Endothelial cell of umbilical vein (primary cell): ENCODE measurements around the gene DCP2. TPM values are rescaled to one million over a fixed set of nuclear protein-coding genes. Genes with fewer than 3 reads are reported as not detected.

ENCODE experiments used
- BruUV-seq: library from RNA; stranded (reverse); fragments of 400-500 nt; replicated peaks from 2 replicates; lab custom pipeline; 2021; lab: Mats Ljungman, UMichigan
- CTCF ChIA-PET: fragments of 300-600, 350-600 bp; sonication (Branson Sonifier 250); formaldehyde crosslinking; loops from one replicate; lab custom pipeline; 2021; ENCODE audit warnings: antibody characterized with exemption, inconsistent platforms; lab: Charles Lee
- POLR2A ChIA-PET: fragments of 300-600, 350-600 bp; sonication (Branson Sonifier 250); formaldehyde crosslinking; loops from one replicate; lab custom pipeline; 2021; ENCODE audit warnings: antibody characterized with exemption, inconsistent platforms; lab: Charles Lee
- DNase-seq: peaks from one replicate; pipeline ENCODE4 v3.0.0-alpha.2; 2011; ENCODE audit warnings: low read depth, low spot score
- FAIRE-seq: peaks from 2 replicates; lab custom pipeline; 2011; peaks lifted over from hg19 to GRCh38; lab: Jason Lieb, UNC
- H2AFZ ChIP-seq: 2 replicates; pipeline ENCODE4 v1.6.0; 2012; ENCODE audit warnings: low read depth, low read length, control low read depth, inconsistent platforms
- H3K27ac ChIP-seq: 2 replicates; pipeline ENCODE4 v1.5.1; 2011; ENCODE audit warnings: low read depth, mild to moderate bottlenecking, control low read depth, low read length, moderate library complexity; ENCODE audit not compliant: insufficient read depth
- H3K27me3 ChIP-seq, 2 experiments: 2 replicates each; pipeline versions ENCODE4 v1.6.0 to v1.6.1; 2011; ENCODE audit warnings: low read length in 2 of 2, mixed read lengths in 1 of 2; ENCODE audit not compliant: control insufficient read depth in 2 of 2, insufficient read depth in 2 of 2
- H3K36me3 ChIP-seq, 2 experiments: 2 replicates in 1 of 2; 3 replicates in 1 of 2; pipeline ENCODE4 v1.5.1; 2011; ENCODE audit warnings: low read length in 2 of 2, mild to moderate bottlenecking in 1 of 2, moderate library complexity in 1 of 2; ENCODE audit not compliant: control insufficient read depth in 2 of 2, insufficient read depth in 2 of 2; ENCODE audit errors: extremely low read depth in 1 of 2
- H3K4me1 ChIP-seq: 3 replicates; pipeline ENCODE4 v1.5.1; 2011; ENCODE audit warnings: mild to moderate bottlenecking, low read length; ENCODE audit not compliant: control insufficient read depth, insufficient read depth; ENCODE audit errors: extremely low read depth
- H3K4me2 ChIP-seq: 2 replicates; pipeline ENCODE4 v1.6.1; 2011; ENCODE audit warnings: low read length, control low read depth, mixed read lengths; ENCODE audit not compliant: insufficient read depth
- H3K4me3 ChIP-seq, 3 experiments: fragments of 200-600 bp in 1 of 3; sonication (generic), shearing (Covaris generic) in 1 of 3; replicated peaks in 1 of 3; 2 replicates each; pipeline ENCODE4 v1.5.1; 2011 to 2016; ENCODE audit warnings: control low read depth in 3 of 3, low read length in 3 of 3, mild to moderate bottlenecking in 2 of 3, inconsistent platforms in 1 of 3, low read depth in 1 of 3, moderate library complexity in 1 of 3; ENCODE audit not compliant: insufficient read depth in 1 of 3
- H3K79me2 ChIP-seq: 2 replicates; pipeline ENCODE4 v1.6.0; 2012; ENCODE audit warnings: low read length, inconsistent platforms; ENCODE audit not compliant: control insufficient read depth, insufficient read depth
- H3K9ac ChIP-seq: replicated peaks from 2 replicates; pipeline ENCODE3; 2011; ENCODE audit warnings: low read length, control low read depth; ENCODE audit not compliant: insufficient read depth; ENCODE audit errors: extremely low read depth
- H3K9me1 ChIP-seq: replicated peaks from 3 replicates; pipeline ENCODE4 v1.6.0; 2011; ENCODE audit warnings: mild to moderate bottlenecking, low read length; ENCODE audit not compliant: control insufficient read depth, insufficient read depth; ENCODE audit errors: extremely low read depth
- H3K9me3 ChIP-seq: replicated peaks from 2 replicates; pipeline ENCODE4 v1.5.1; 2012; ENCODE audit warnings: low read length, inconsistent platforms; ENCODE audit not compliant: control insufficient read depth, insufficient read depth
- H4K20me1 ChIP-seq: replicated peaks from 2 replicates; pipeline ENCODE3; 2011; ENCODE audit warnings: mild to moderate bottlenecking, low read length; ENCODE audit not compliant: control insufficient read depth, insufficient read depth; ENCODE audit errors: extremely low read depth
- CTCF ChIP-seq, 2 donors: IDR thresholded peaks; 1 replicate in 1 of 2; 2 replicates in 1 of 2; pipeline ENCODE4 v1.5.1; 2011; ENCODE audit warnings: low read length in 2 of 2, mild to moderate bottlenecking in 2 of 2, moderate library complexity in 2 of 2, control low read depth in 1 of 2, inconsistent platforms in 1 of 2, low read depth in 1 of 2; ENCODE audit not compliant: insufficient read depth in 1 of 2; ENCODE audit errors: extremely low read depth in 1 of 2
- EZH2 ChIP-seq: IDR thresholded peaks from 2 replicates; pipeline ENCODE4 v1.6.1; 2012; ENCODE audit warnings: borderline replicate concordance, low read depth, mild to moderate bottlenecking, moderate library complexity, low read length, inconsistent platforms; ENCODE audit not compliant: severe bottlenecking
- FOS ChIP-seq: IDR thresholded peaks from 2 replicates; pipeline ENCODE4 v1.6.1; 2011; ENCODE audit warnings: mild to moderate bottlenecking, low read length, moderate library complexity, borderline replicate concordance; ENCODE audit not compliant: insufficient read depth
- GATA2 ChIP-seq: IDR thresholded peaks from 2 replicates; pipeline ENCODE4 v1.7.0; 2011; ENCODE audit warnings: low read depth, mild to moderate bottlenecking, moderate library complexity, mixed read lengths, low read length; ENCODE audit not compliant: insufficient read length, insufficient read depth
- JUN ChIP-seq: IDR thresholded peaks from 2 replicates; pipeline ENCODE4 v1.6.1; 2011; ENCODE audit warnings: borderline replicate concordance, low read depth; ENCODE audit not compliant: insufficient read length, insufficient read depth
- MAX ChIP-seq: IDR thresholded peaks from 2 replicates; pipeline ENCODE4 v1.6.1; 2011; ENCODE audit not compliant: insufficient read depth, insufficient read length
- MYC ChIP-seq: IDR thresholded peaks from one replicate; pipeline ENCODE4 v1.6.1; 2011; ENCODE audit warnings: mild to moderate bottlenecking, low read depth, low read length
- POLR2A ChIP-seq: IDR thresholded peaks from 2 replicates; pipeline ENCODE4 v1.6.1; 2012; ENCODE audit warnings: low read depth, mild to moderate bottlenecking, control low read depth, low read length
- POLR2AphosphoS5 ChIP-seq: IDR thresholded peaks from 2 replicates; pipeline ENCODE4 v1.6.1; 2012; ENCODE audit warnings: low read depth, mild to moderate bottlenecking, control low read depth, low read length, moderate library complexity; ENCODE audit not compliant: insufficient read depth
- dilution Hi-C: fragments of 300-500 bp; cut with MboI; formaldehyde crosslinking; loops from one replicate; pipeline ENCODE4 v1.15.0; 2019; ENCODE audit warnings: low sequenced_read_pairs; ENCODE audit not compliant: extremely low pct_ligation_motif_present
- intact Hi-C: fragments of 100-400 bp; cut with micrococcal nuclease; formaldehyde crosslinking; loops from one replicate; pipeline ENCODE4 v1.10.0; 2022
- polyA plus RNA-seq, 4 experiments: library from polyadenylated mRNA; depleted of rRNA in 3 of 4; stranded (reverse) in 3 of 4; unstranded in 1 of 4; fragments of >200 nt; gene quantifications; 2 replicates each; pipeline versions ENCODE4 v1.2.1 to v1.2.3, GENCODE V29; 2011 to 2012; ENCODE audit warnings: missing spikeins in 1 of 4
- total RNA-seq: library from RNA; stranded (reverse); gene quantifications from 2 replicates; pipeline ENCODE4 v1.2.3, GENCODE V29; 2021

The DCP2 gene
- total and polyA plus RNA-seq, 2 donors (not counting 3 experiments of a cell fraction or from before 2014, with no cell fraction given): 11.3 to 60.0 TPM

GRCh38 chr5:113034182-113034773 is 57.7 kb downstream of the DCP2 start:
- BruUV-seq: no TSS peak
- TF ChIP-seq JUN: no peak
- TF ChIP-seq GATA2: no peak
- TF ChIP-seq MYC: no peak
- no peak for TF ChIP-seq POLR2AphosphoS5
- no peak for TF ChIP-seq POLR2A
- TF ChIP-seq EZH2: no peak
- TF ChIP-seq FOS: no peak
- no peak overlapping the region for H3K4me3 ChIP-seq
- H3K9me1 ChIP-seq: no peaks in the 10 kb centered on the region
- dilution Hi-C loops: no loop called here
- no peak overlapping the region for H3K4me2 ChIP-seq
- no peaks in the 10 kb centered on the region for H3K36me3 ChIP-seq
- H4K20me1 ChIP-seq: no peaks in the 10 kb centered on the region
- FAIRE-seq (no peak), DNase-seq (no peak)
- intact Hi-C loops: no loop called here
- CTCF ChIA-PET: interaction anchor here (1.3 to 2.0 kb wide), 2 partner anchors 38 to 296 kb away, joined by 5 to 8 read pairs; no protein-coding TSS in a partner anchor
- no peaks in the 10 kb centered on the region for H3K79me2 ChIP-seq
- no peaks in the 10 kb centered on the region for H3K4me1 ChIP-seq
- H3K27ac ChIP-seq: no peak overlapping the region
- POLR2A ChIA-PET: no interaction called here
- H3K9ac ChIP-seq: no peak overlapping the region
- no peaks in the 10 kb centered on the region for H3K9me3 ChIP-seq
- no peak overlapping the region for H2AFZ ChIP-seq
- no peaks in the 10 kb centered on the region for H3K27me3 ChIP-seq

- CTCF ChIA-PET: interaction anchor here (2.0 kb wide), 1 partner anchor 39 kb away, joined by 8 read pairs; no protein-coding TSS in a partner anchor
- H4K20me1 ChIP-seq: no peaks in the 10 kb centered on the region
- no peaks in the 10 kb centered on the region for H3K4me1 ChIP-seq
- no TSS peak for BruUV-seq
- H3K4me2 ChIP-seq: no peak overlapping the region
- DNase-seq (no peak), FAIRE-seq (no peak)
- H3K9ac ChIP-seq: no peak overlapping the region
- dilution Hi-C loops: no loop called here
- TF ChIP-seq EZH2 (no peak), CTCF (IDR thresholded peaks at IDR 0.05; ENCODE audit: extremely low read depth in 1 of 2, insufficient read depth in 1 of 2, low read depth in 1 of 2, low read length in 2 of 2) (no peak), MYC (no peak), POLR2AphosphoS5 (no peak), JUN (no peak), POLR2A (no peak), GATA2 (no peak), FOS (no peak), MAX (no peak)
- no peak overlapping the region for H2AFZ ChIP-seq
- intact Hi-C loops: no loop called here
- no peaks in the 10 kb centered on the region for H3K9me1 ChIP-seq
- POLR2A ChIA-PET: no interaction called here
- H3K27me3 ChIP-seq: no peaks in the 10 kb centered on the region
- peaks cover 0 to under 1% of the 10 kb centered on the region in 2 experiments for H3K36me3 ChIP-seq
- no peaks in the 10 kb centered on the region for H3K79me2 ChIP-seq
- no peaks in the 10 kb centered on the region for H3K9me3 ChIP-seq
- no peak overlapping the region for H3K27ac ChIP-seq
- no peak overlapping the region for H3K4me3 ChIP-seq
Measured at GRCh38 chr5:113035096-113035495, 58.5 kb downstream of the DCP2 start.
